ENCODE results near the gene ERGIC1.
"Not testable (repeated sequence)": the region's sequence is repeated elsewhere in the genome, so short reads cannot be mapped to it uniquely, and the experiment has no call there.

The ERGIC1 gene

GRCh38 chr5:172883066-172883465 lies 49.0 kb downstream of the ERGIC1 start:
- DNase-seq = no peak

GRCh38 chr5:172885597-172886340 lies 51.7 kb downstream of the ERGIC1 start:
- no peak for DNase-seq

- DNase-seq = no peak
Observed at GRCh38 chr5:172886476-172886875, 52.4 kb downstream of the ERGIC1 start.

- DNase-seq = peak; percentile 23
Observed at GRCh38 chr5:172886974-172887501, 53.0 kb downstream of the ERGIC1 start.

- DNase-seq = no peak
Observed at GRCh38 chr5:172887692-172888091, 53.6 kb downstream of the ERGIC1 start.

GRCh38 chr5:172890659-172891058 lies 56.6 kb downstream of the ERGIC1 start:
- DNase-seq = no peak

GRCh38 chr5:172891716-172892421 lies 57.8 kb downstream of the ERGIC1 start:
- no peak for DNase-seq

GRCh38 chr5:172892713-172893112 lies 58.7 kb downstream of the ERGIC1 start:
- no peak for DNase-seq

GRCh38 chr5:172894767-172895388 lies 60.8 kb downstream of the ERGIC1 start:
- no peak for DNase-seq

- no peak for DNase-seq
Observed at GRCh38 chr5:172895549-172895948, 61.5 kb downstream of the ERGIC1 start.

- no peak for DNase-seq
Observed at GRCh38 chr5:172896465-172896864, 62.4 kb downstream of the ERGIC1 start.

- DNase-seq = not testable (repeated sequence)
Observed at GRCh38 chr5:172897067-172897466, 63.0 kb downstream of the ERGIC1 start.

GRCh38 chr5:172897481-172898217 lies 63.6 kb downstream of the ERGIC1 start:
- DNase-seq = peak; percentile 26

GRCh38 chr5:172898218-172898842 lies 64.3 kb downstream of the ERGIC1 start:
- no peak for DNase-seq

- no peak for DNase-seq
Observed at GRCh38 chr5:172898843-172899369, 64.9 kb downstream of the ERGIC1 start.

GRCh38 chr5:172899436-172899835 lies 65.4 kb downstream of the ERGIC1 start:
- no peak for DNase-seq

- no peak for DNase-seq
Observed at GRCh38 chr5:172901012-172901780, 67.1 kb downstream of the ERGIC1 start.

- DNase-seq = no peak
Observed at GRCh38 chr5:172901788-172902496, 67.9 kb downstream of the ERGIC1 start.

GRCh38 chr5:172902497-172903472 lies 68.7 kb downstream of the ERGIC1 start:
- no peak for DNase-seq

All from CD4-positive, alpha-beta T cell treated with Interleukin-17A for 1 hour (primary cell).